Stomach (tissue), 9 donors: ENCODE data around the gene FRAT1. TPM values are rescaled to one million over a fixed set of nuclear protein-coding genes. Genes with fewer than 3 reads are reported as not detected.
"Not testable (repeated sequence)": the region's sequence is repeated elsewhere in the genome, so short reads cannot be mapped to it uniquely, and the experiment has no call there.

Experiments used
- DNase-seq, 2 donors: peaks; one replicate each; pipeline versions ENCODE4 v3.0.0 to v3.0.0-alpha.2; 2013 to 2019
- H3K27ac ChIP-seq, 5 donors: fragments of 200-600 bp in 4 of 5; sonication (generic) in 4 of 5; one replicate each; pipeline ENCODE4 v1.5.1; 2013 to 2019; ENCODE audit warnings: mild to moderate bottlenecking in 1 of 5, moderate library complexity in 1 of 5
- H3K27me3 ChIP-seq, 3 donors: fragments of 200-600 bp; sonication (generic); one replicate each; pipeline ENCODE4 v1.5.1; 2017 to 2019; ENCODE audit warnings: mixed run types in 1 of 3
- H3K36me3 ChIP-seq, 4 donors: fragments of 200-600 bp; sonication (generic); 1 replicate in 3 of 4; 2 replicates in 1 of 4; pipeline ENCODE4 v1.5.1; 2016 to 2019
- H3K4me1 ChIP-seq, 4 donors: fragments of 200-600 bp; sonication (generic); one replicate each; pipeline ENCODE4 v1.5.1; 2016 to 2019
- H3K4me3 ChIP-seq, 4 donors: fragments of 200-600 bp; sonication (generic) in 3 of 4; one replicate each; pipeline ENCODE4 v1.5.1; 2016 to 2019; ENCODE audit warnings: mild to moderate bottlenecking in 1 of 4
- H3K9me3 ChIP-seq, 4 donors: fragments of 200-600 bp; sonication (generic); one replicate each; pipeline ENCODE4 v1.5.1; 2016 to 2019
- CTCF ChIP-seq, 7 experiments: fragments of 450-650 bp in 4 of 7; fragments of 200-600 bp in 3 of 7; sonication (generic) in 3 of 7; IDR thresholded peaks; one replicate each; pipeline ENCODE4 v1.5.1; 2016 to 2019; ENCODE audit warnings: antibody characterized with exemption in 7 of 7, control low read depth in 2 of 7, mild to moderate bottlenecking in 1 of 7
- EP300 ChIP-seq: sonication (generic); formaldehyde crosslinking; IDR thresholded peaks from one replicate; pipeline ENCODE4 v1.6.1; 2017; ENCODE audit warnings: antibody characterized with exemption
- POLR2A ChIP-seq, 4 donors: fragments of 450-650 bp; IDR thresholded peaks; one replicate each; pipeline ENCODE4 v1.6.1; 2016; ENCODE audit warnings: antibody characterized with exemption in 4 of 4, control low read depth in 2 of 4, mild to moderate bottlenecking in 1 of 4, moderate library complexity in 1 of 4
- POLR2AphosphoS5 ChIP-seq, 3 donors: sonication (generic); formaldehyde crosslinking; IDR thresholded peaks; one replicate each; pipeline ENCODE4 v1.6.1; 2016; ENCODE audit warnings: antibody characterized with exemption in 3 of 3
- WGBS, 5 donors: extraction: QIAGEN DNeasy Blood & Tissue Kit in 3 of 5; methylation state at CpG; one replicate each; pipeline versions ENCODE4 v1.1.5 to v1.1.7; 2013 to 2018; 5-methylcytosine and 5-hydroxymethylcytosine counted together
- intact Hi-C: fragments of 100-400 bp; cut with DNase I; formaldehyde crosslinking; loops from one replicate; pipeline ENCODE4 v1.15.1; 2023; ENCODE audit warnings: low total_unique reads
- polyA plus RNA-seq, 3 donors: library from polyadenylated mRNA; stranded (reverse); fragments of 200-250 nt; gene quantifications; one replicate each; pipeline ENCODE4 v1.2.3, GENCODE V29; 2013
- total RNA-seq, 5 donors: library from RNA; depleted of rRNA; stranded (reverse); fragments of >200 nt; gene quantifications; one replicate each; pipeline versions ENCODE4 v1.1.0 to v1.2.3, GENCODE V29; 2014 to 2016
- donor health status: healthy with polysubstance abuse.
- donor health status: Bipolar disorder and iron deficiency.
- donor health status: healthy.

Gene FRAT1
- total and polyA plus RNA-seq, 8 donors = 1.8 to 26.4 (median 3.7) TPM; not detected in 1

GRCh38 chr10:97338041-97338440 lies 19.0 kb downstream of the FRAT1 start:
- no peaks in the 10 kb centered on the region for H3K36me3 ChIP-seq
- H3K27me3 ChIP-seq = no peaks in the 10 kb centered on the region
- H3K27ac ChIP-seq = peak overlapping the region in 2 of 5 donors; percentile 13 to 97
- peaks cover 17 to 37% (median 34%) of the 10 kb centered on the region in 4 donors for H3K4me1 ChIP-seq
- intact Hi-C loops = no loop called here
- TF ChIP-seq CTCF (IDR thresholded peaks at IDR 0.05) (no peak), EP300 (no peak), POLR2AphosphoS5 (IDR thresholded peaks at IDR 0.05) (no peak), POLR2A (IDR thresholded peaks at IDR 0.05) (no peak)
- H3K9me3 ChIP-seq = no peaks in the 10 kb centered on the region
- no peak overlapping the region for H3K4me3 ChIP-seq
- 47 to 70% (median 56%) methylated on average over 5 of the region's 5 CpGs for WGBS, 5 donors
- DNase-seq = no peak

DNA sequence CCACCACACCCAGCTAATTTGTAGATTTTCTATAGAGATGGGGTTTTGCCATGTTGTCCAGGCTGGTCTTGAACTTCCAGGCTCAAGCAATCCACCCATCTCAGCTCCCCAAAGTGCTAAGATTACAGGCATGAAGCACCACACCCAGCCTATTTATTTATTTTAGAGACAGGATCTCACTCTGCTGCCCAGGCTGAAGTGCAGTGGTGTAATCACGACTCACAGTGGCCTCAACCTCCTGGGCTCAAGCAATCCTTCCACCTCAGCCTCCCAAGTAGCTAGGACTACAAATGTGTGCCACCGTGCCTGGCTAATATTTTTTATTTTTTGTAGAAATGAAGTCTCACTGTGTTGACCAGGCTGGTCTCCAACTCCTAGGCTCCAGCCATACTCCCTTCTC lies 22.3 kb downstream of the FRAT1 start:
- no peak for TF ChIP-seq POLR2AphosphoS5 (IDR thresholded peaks at IDR 0.05)
- TF ChIP-seq EP300 = no peak
- TF ChIP-seq CTCF (IDR thresholded peaks at IDR 0.05) = no peak
- DNase-seq = no peak
- Histone ChIP-seq H3K9me3 (no peaks in the 10 kb centered on the region), H3K36me3 (no peaks in the 10 kb centered on the region), H3K27ac (no peak overlapping the region), H3K27me3 (no peaks in the 10 kb centered on the region), H3K4me3 (no peak overlapping the region), H3K4me1 (peaks cover 11 to 18% (median 14%) of the 10 kb centered on the region in 4 donors)
- 65 to 78% (median 74%) methylated on average over 2 of the region's 2 CpGs for WGBS, 5 donors
- intact Hi-C loops = loop anchor here (10.0 kb wide), 1 partner anchor 57 kb away; no protein-coding TSS in a partner anchor

DNA sequence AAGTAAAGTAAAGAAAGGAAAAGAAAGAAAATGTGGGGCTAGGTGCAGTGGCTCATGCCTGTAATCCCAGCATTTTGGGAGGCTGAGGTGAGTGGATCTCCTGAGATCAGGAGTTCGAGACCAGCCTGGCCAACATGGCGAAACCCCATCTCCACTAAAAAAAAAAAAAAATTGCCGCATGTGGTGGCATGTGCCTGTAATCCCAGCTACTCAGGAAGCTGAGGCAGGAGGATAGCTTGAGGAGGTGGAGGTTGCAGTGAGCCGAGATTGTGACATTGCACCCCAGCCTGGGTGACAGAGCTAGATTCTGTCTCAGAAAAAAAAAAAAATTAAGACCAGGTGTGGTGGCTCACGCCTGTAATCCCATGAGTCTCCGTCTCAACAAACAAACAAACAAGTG lies 24.6 kb downstream of the FRAT1 start:
- WGBS, 5 donors = 81 to 95% (median 93%) methylated on average over 6 of the region's 6 CpGs

DNA sequence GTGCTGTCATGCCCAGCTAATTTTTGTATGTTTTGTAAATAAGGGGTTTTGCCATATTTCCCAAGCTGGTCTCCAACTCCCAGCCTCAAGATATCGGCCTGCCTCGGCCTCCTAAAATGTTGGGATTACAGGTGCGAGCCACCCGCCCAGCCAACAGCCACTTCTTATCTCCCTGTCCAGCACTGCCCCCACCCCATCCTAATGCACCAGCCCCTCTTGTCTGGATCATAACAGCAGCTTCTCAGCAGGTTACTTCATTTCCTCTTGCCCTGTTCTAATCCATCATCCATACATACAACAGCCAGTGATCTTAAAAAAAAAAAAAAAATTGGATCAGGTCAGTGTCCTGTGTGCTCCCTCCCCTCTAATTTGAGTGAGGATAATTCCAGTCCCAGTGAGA lies 28.2 kb downstream of the FRAT1 start:
- no peak for DNase-seq
- Histone ChIP-seq H3K4me1 (peaks cover 0 to 16% (median 13%) of the 10 kb centered on the region in 4 donors), H3K27me3 (no peaks in the 10 kb centered on the region), H3K36me3 (peaks cover 0 to 6% (median 0%) of the 10 kb centered on the region in 4 donors), H3K27ac (no peak overlapping the region), H3K9me3 (no peaks in the 10 kb centered on the region), H3K4me3 (no peak overlapping the region)
- intact Hi-C loops = loop anchor here (10.0 kb wide), 1 partner anchor 63 kb away; no protein-coding TSS in a partner anchor
- 96 to 99% (median 97%) methylated on average over 4 of the region's 4 CpGs for WGBS, 5 donors
- no peak for TF ChIP-seq CTCF (IDR thresholded peaks at IDR 0.05)
- no peak for TF ChIP-seq POLR2A (IDR thresholded peaks at IDR 0.05)
- no peak for TF ChIP-seq EP300
- no peak for TF ChIP-seq POLR2AphosphoS5 (IDR thresholded peaks at IDR 0.05)

More for the DNA sequence above, 24.6 kb downstream of the FRAT1 start:
- not testable (repeated sequence) for H3K36me3 ChIP-seq, H3K9me3 ChIP-seq, H3K27me3 ChIP-seq, H3K27ac ChIP-seq, H3K4me3 ChIP-seq, DNase-seq, H3K4me1 ChIP-seq
- intact Hi-C loops = loop anchor here (10.0 kb wide), 1 partner anchor 59 kb away; no protein-coding TSS in a partner anchor

DNA sequence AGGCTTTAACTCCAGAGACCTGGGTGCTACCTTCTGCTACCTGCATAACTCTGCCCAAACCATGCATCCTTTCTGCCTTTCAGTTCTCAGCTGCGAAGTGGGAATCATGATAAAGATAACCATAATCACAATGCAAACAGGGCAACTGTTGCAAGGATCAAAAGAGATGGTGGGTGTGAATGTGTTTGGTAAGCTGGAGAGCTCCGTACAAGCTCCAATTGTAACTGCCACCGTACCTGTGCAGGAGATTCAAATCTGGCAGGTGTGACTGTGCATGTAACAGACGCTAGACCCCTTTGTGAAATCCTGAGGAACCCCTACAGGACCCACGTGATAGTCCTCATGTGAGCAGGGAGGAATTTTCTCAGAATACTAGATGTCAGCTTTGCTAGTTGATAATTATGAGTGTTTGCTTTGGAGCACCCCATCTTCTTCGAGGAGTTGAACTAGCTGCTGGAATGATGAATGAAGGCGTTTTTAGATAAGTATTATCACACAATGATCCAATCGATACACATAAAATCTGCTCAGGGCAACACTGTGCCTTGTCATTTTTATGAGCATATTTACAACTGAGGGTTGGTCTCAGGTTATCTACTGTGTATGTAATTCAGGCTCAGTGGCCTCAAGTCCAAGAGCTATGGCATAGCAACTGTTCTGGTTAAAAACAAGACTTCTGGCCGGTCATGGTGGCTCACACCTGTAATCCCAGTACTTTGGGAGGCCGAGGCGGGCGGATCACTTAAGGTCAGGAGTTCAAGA lies 30.9 kb downstream of the FRAT1 start:
- H3K36me3 ChIP-seq = peaks cover 0 to 6% (median 0%) of the 10 kb centered on the region in 4 donors
- no peaks in the 10 kb centered on the region for H3K9me3 ChIP-seq
- H3K27ac ChIP-seq = no peak overlapping the region
- intact Hi-C loops = loop anchor here (10.0 kb wide), 1 partner anchor 65 kb away; no protein-coding TSS in a partner anchor
- H3K4me3 ChIP-seq = no peak overlapping the region
- H3K27me3 ChIP-seq = no peaks in the 10 kb centered on the region
- TF ChIP-seq EP300 = no peak
- WGBS, 5 donors = 33 to 64% (median 50%) methylated on average over 12 of the region's 12 CpGs
- H3K4me1 ChIP-seq = peaks cover 0 to 16% (median 13%) of the 10 kb centered on the region in 4 donors
- DNase-seq = no peak
